ENCODE results near the gene SAMD10.

Gene SAMD10

GRCh38 chr20:63926298-63926697 lies 53.1 kb downstream of the SAMD10 start:
- no peak overlapping the region for H3K4me2 ChIP-seq (ENCODE audit: low read depth, low read length, poor library complexity, severe bottlenecking)
- H3K36me3 ChIP-seq (ENCODE audit: insufficient read depth, low read length), result peaks cover 35% of the 10 kb centered on the region; the same call in 1 of the 2 replicates
- no peaks in the 10 kb centered on the region for H3F3A ChIP-seq (ENCODE audit: low read depth)
- H2AFZ ChIP-seq (ENCODE audit: low read length), result no peak overlapping the region
- peaks cover 4% of the 10 kb centered on the region for H4K20me1 ChIP-seq (ENCODE audit: insufficient read depth, low read length, poor library complexity, severe bottlenecking)
- H3K9ac ChIP-seq (ENCODE audit: low read depth, low read length, poor library complexity, severe bottlenecking), result no peak overlapping the region
- no peaks in the 10 kb centered on the region for H3K4me1 ChIP-seq (ENCODE audit: insufficient read depth, low read length, poor library complexity, severe bottlenecking)
- H3K27me3 ChIP-seq (ENCODE audit: insufficient read depth, low read length, poor library complexity, severe bottlenecking), result no peaks in the 10 kb centered on the region
- H3K9me3 ChIP-seq (ENCODE audit: insufficient read depth, low read depth, low read length), result no peaks in the 10 kb centered on the region
- no peak overlapping the region for H3K4me3 ChIP-seq (ENCODE audit: low read length, poor library complexity, severe bottlenecking)
- TF ChIP-seq EZH2phosphoT487 (IDR thresholded peaks at IDR 0.05; ENCODE audit: borderline replicate concordance), result no peak
- TF ChIP-seq CTCF (conservative IDR thresholded peaks at IDR 0.05; ENCODE audit: low read length), result no peak
- peaks cover 15% of the 10 kb centered on the region; the same call in 1 of the 2 replicates for H3K79me2 ChIP-seq (ENCODE audit: insufficient read depth, low read length)
- H3K9me2 ChIP-seq (replicated peaks; ENCODE audit: low read depth, low read length), result no peaks in the 10 kb centered on the region

GRCh38 chr20:63924241-63924640 lies 55.2 kb downstream of the SAMD10 start:
- H3K79me2 ChIP-seq (ENCODE audit: insufficient read depth, low read length), result peaks cover 16% of the 10 kb centered on the region; the same call in 1 of the 2 replicates
- H3K4me3 ChIP-seq (ENCODE audit: low read length, poor library complexity, severe bottlenecking), result no peak overlapping the region
- no peak for TF ChIP-seq CTCF (conservative IDR thresholded peaks at IDR 0.05; ENCODE audit: low read length)
- TF ChIP-seq EZH2phosphoT487 (IDR thresholded peaks at IDR 0.05; ENCODE audit: borderline replicate concordance), result no peak
- no peaks in the 10 kb centered on the region for H3F3A ChIP-seq (ENCODE audit: low read depth)
- no peaks in the 10 kb centered on the region for H3K9me2 ChIP-seq (replicated peaks; ENCODE audit: low read depth, low read length)
- H4K20me1 ChIP-seq (ENCODE audit: insufficient read depth, low read length, poor library complexity, severe bottlenecking), result peaks cover 4% of the 10 kb centered on the region
- H3K9ac ChIP-seq (ENCODE audit: low read depth, low read length, poor library complexity, severe bottlenecking), result no peak overlapping the region
- no peak overlapping the region for H2AFZ ChIP-seq (ENCODE audit: low read length)
- no peak overlapping the region for H3K4me2 ChIP-seq (ENCODE audit: low read depth, low read length, poor library complexity, severe bottlenecking)
- H3K27me3 ChIP-seq (ENCODE audit: insufficient read depth, low read length, poor library complexity, severe bottlenecking), result no peaks in the 10 kb centered on the region
- H3K9me3 ChIP-seq (ENCODE audit: insufficient read depth, low read depth, low read length), result no peaks in the 10 kb centered on the region
- peaks cover 22% of the 10 kb centered on the region; the same call in 1 of the 2 replicates for H3K36me3 ChIP-seq (ENCODE audit: insufficient read depth, low read length)
- no peaks in the 10 kb centered on the region for H3K4me1 ChIP-seq (ENCODE audit: insufficient read depth, low read length, poor library complexity, severe bottlenecking)

Data from Loucy (cell line).